HepG2 (cell line): ENCODE results near the gene SKI. TPM values are rescaled to one million over a fixed set of nuclear protein-coding genes. Genes with fewer than 3 reads are reported as not detected.
A peak's percentile ranks its signal among the peaks of the same experiment; 100 is the strongest.

ENCODE experiments used
- CBX1 ChIP-seq: IDR thresholded peaks from one replicate; pipeline ENCODE4 v1.6.1; 2016; ENCODE audit warnings: antibody characterized with exemption, low read depth
- EP300 ChIP-seq, 3 experiments: sonication (generic) in 1 of 3; formaldehyde crosslinking in 1 of 3; IDR thresholded peaks; 2 replicates each; pipeline versions ENCODE4 v1.5.1 to v1.6.1; 2011 to 2020; ENCODE audit warnings: low read depth in 2 of 3, low read length in 2 of 3, borderline replicate concordance in 1 of 3, improper control_type of control experiment in 1 of 3, mild to moderate bottlenecking in 1 of 3, missing genetic modification reagents in 1 of 3, moderate library complexity in 1 of 3
- KAT2B ChIP-seq: fragments of 150-350 bp; IDR thresholded peaks from 2 replicates; pipeline ENCODE4 v1.6.1; 2014; ENCODE audit warnings: low read depth, low read length, borderline replicate concordance
- KMT2B ChIP-seq: IDR thresholded peaks from 2 replicates; pipeline ENCODE4 v1.6.1; 2016; ENCODE audit warnings: missing genetic modification reagents, missing compliant biosample characterization
- MIER3 ChIP-seq: IDR thresholded peaks from 2 replicates; pipeline ENCODE4 v1.6.1; 2016; ENCODE audit warnings: missing compliant biosample characterization, borderline replicate concordance
- PHF8 ChIP-seq: sonication (generic); formaldehyde crosslinking; IDR thresholded peaks from 2 replicates; pipeline ENCODE4 v1.5.0; 2020; ENCODE audit warnings: missing genetic modification reagents
- TGIF2 ChIP-seq: IDR thresholded peaks from 2 replicates; pipeline ENCODE4 v1.6.1; 2016; ENCODE audit warnings: control low read depth, missing compliant biosample characterization
- ZNF251 ChIP-seq: sonication (generic); formaldehyde crosslinking; IDR thresholded peaks from 2 replicates; pipeline ENCODE4 v1.9.0; 2021; ENCODE audit warnings: mild to moderate bottlenecking, missing genetic modification reagents
- polyA plus RNA-seq, 8 experiments: library from polyadenylated mRNA; depleted of rRNA in 3 of 8; stranded (reverse) in 7 of 8; unstranded in 1 of 8; fragments of >200 nt; fragmentation: Illumina TruSeq in 4 of 8; extraction: Trizol in 4 of 8; gene quantifications; 2 replicates each; pipeline versions ENCODE4 v1.2.1 to v1.2.3, GENCODE V29; 2011 to 2016; ENCODE audit warnings: low read depth in 4 of 8, missing spikeins in 1 of 8, mixed read lengths in 1 of 8; ENCODE audit not compliant: insufficient read depth in 1 of 8
- total RNA-seq, 5 experiments: library from RNA; depleted of rRNA; stranded (reverse); fragments of >200 nt; fragmentation: Illumina TruSeq; extraction: Trizol; gene quantifications; 2 replicates each; pipeline ENCODE4 v1.2.3, GENCODE V29; 2016; ENCODE audit warnings: low read depth in 1 of 5
- TF ChIP-seq, protein P1 (sequence below): sonication (generic); formaldehyde crosslinking; IDR thresholded peaks from 2 replicates; pipeline ENCODE4 v1.5.0; 2020; ENCODE audit warnings: missing genetic modification reagents
- TF ChIP-seq, protein P2 (sequence below): sonication (generic); formaldehyde crosslinking; IDR thresholded peaks from 2 replicates; pipeline ENCODE4 v1.5.1; 2020; ENCODE audit warnings: mild to moderate bottlenecking, moderate library complexity, missing genetic modification reagents
- TF ChIP-seq, protein P3 (sequence below): sonication (generic); formaldehyde crosslinking; IDR thresholded peaks from 2 replicates; pipeline ENCODE4 v1.5.0; 2020; ENCODE audit warnings: missing genetic modification reagents, mild to moderate bottlenecking, borderline replicate concordance
- TF ChIP-seq, protein P4 (sequence below): sonication (generic); formaldehyde crosslinking; IDR thresholded peaks from 2 replicates; pipeline ENCODE4 v1.8.0; 2022; ENCODE audit warnings: missing genetic modification reagents, mild to moderate bottlenecking, borderline replicate concordance
- TF ChIP-seq, protein P5 (sequence below): sonication (generic); formaldehyde crosslinking; IDR thresholded peaks from 2 replicates; pipeline ENCODE4 v1.5.0; 2020; ENCODE audit warnings: mild to moderate bottlenecking, missing genetic modification reagents, borderline replicate concordance

Gene SKI
- total and polyA plus RNA-seq, 2 of the 13 experiments (the other 11 are each of a cell fraction or from before 2014, with no cell fraction given): 4.7 to 6.9 TPM

DNA sequence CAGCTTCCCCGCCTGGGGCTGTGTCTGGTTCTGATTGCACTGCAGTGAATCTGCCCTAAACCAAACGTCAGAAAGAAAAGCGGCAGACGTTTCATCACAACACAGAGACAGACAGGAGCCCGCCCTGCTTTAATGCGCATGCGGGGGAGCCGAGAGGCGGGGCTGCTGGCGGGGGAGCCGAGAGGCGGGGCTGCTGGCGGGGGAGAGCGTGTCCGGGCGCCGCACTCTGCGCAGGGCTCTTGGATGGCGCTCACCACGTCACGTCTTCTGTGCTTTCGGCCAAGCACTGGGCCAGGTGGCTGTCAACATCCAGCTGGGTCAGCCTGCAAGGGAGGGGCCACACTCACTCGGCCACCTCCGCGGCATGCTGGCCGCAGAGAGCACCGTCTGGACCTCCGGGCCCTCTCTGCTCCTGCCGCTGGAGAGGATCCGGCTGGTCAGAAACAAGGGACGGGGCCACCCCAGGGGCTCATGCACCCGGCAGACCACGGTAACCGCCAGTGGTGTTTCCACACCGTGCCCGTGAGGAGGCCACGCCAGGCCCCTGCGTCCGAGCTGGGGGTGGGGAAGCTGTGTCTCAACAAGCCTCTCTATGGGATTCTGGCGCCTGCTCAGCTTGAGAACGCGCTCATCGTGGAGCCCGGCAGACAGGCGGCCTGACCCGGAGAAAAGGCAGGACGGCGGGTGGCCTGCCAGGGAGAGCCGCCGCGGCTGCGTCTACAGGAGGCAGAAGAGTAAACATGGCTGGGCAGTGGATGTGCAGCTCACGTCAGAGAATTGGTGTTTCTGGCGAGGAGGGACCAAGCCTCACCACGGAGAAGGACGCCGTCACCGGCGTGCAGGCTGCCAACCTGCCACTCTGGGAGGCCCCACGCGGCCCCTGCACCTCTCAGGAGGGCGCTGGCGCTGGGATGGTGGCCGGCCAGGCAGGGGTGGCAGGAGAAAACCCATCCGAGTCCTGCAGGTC, 38.4 kb upstream of the SKI start (continued):
- TF ChIP-seq, protein P1, sequence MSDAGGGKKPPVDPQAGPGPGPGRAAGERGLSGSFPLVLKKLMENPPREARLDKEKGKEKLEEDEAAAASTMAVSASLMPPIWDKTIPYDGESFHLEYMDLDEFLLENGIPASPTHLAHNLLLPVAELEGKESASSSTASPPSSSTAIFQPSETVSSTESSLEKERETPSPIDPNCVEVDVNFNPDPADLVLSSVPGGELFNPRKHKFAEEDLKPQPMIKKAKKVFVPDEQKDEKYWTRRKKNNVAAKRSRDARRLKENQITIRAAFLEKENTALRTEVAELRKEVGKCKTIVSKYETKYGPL: no peak
- TF ChIP-seq, protein P2, sequence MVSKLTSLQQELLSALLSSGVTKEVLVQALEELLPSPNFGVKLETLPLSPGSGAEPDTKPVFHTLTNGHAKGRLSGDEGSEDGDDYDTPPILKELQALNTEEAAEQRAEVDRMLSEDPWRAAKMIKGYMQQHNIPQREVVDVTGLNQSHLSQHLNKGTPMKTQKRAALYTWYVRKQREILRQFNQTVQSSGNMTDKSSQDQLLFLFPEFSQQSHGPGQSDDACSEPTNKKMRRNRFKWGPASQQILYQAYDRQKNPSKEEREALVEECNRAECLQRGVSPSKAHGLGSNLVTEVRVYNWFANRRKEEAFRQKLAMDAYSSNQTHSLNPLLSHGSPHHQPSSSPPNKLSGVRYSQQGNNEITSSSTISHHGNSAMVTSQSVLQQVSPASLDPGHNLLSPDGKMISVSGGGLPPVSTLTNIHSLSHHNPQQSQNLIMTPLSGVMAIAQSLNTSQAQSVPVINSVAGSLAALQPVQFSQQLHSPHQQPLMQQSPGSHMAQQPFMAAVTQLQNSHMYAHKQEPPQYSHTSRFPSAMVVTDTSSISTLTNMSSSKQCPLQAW: peak; percentile 15; the same call in 1 of the 2 replicates
- TF ChIP-seq, protein P3, sequence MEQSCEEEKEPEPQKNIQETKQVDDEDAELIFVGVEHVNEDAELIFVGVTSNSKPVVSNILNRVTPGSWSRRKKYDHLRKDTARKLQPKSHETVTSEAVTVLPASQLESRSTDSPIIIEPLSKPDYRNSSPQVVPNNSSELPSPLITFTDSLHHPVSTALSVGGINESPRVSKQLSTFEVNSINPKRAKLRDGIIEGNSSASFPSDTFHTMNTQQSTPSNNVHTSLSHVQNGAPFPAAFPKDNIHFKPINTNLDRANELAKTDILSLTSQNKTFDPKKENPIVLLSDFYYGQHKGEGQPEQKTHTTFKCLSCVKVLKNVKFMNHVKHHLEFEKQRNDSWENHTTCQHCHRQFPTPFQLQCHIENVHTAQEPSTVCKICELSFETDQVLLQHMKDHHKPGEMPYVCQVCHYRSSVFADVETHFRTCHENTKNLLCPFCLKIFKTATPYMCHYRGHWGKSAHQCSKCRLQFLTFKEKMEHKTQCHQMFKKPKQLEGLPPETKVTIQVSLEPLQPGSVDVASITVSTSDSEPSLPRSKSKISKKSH (CRISPR knock-in tag): no peak
- TF ChIP-seq EP300 (IDR thresholded peaks at IDR 0.05; ENCODE audit: low read depth in 2 of 2, low read length in 2 of 2): no peak
- TF ChIP-seq EP300 (CRISPR knock-in tag; IDR thresholded peaks at IDR 0.05; ENCODE audit: borderline replicate concordance): no peak
- TF ChIP-seq TGIF2 (CRISPR knock-in tag): peak; percentile 100
- 0 out of 2 replicates have a peak, but pooled peaks have one; percentile 63 for TF ChIP-seq MIER3
- TF ChIP-seq KAT2B: no peak
- 0 out of 2 replicates have a peak, but pooled peaks have one; percentile 36 for TF ChIP-seq ZNF251 (CRISPR knock-in tag)
- no peak for TF ChIP-seq KMT2B
- TF ChIP-seq CBX1: no peak
- TF ChIP-seq, protein P4, sequence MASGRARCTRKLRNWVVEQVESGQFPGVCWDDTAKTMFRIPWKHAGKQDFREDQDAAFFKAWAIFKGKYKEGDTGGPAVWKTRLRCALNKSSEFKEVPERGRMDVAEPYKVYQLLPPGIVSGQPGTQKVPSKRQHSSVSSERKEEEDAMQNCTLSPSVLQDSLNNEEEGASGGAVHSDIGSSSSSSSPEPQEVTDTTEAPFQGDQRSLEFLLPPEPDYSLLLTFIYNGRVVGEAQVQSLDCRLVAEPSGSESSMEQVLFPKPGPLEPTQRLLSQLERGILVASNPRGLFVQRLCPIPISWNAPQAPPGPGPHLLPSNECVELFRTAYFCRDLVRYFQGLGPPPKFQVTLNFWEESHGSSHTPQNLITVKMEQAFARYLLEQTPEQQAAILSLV (CRISPR knock-in tag): no peak
- TF ChIP-seq, protein P5, sequence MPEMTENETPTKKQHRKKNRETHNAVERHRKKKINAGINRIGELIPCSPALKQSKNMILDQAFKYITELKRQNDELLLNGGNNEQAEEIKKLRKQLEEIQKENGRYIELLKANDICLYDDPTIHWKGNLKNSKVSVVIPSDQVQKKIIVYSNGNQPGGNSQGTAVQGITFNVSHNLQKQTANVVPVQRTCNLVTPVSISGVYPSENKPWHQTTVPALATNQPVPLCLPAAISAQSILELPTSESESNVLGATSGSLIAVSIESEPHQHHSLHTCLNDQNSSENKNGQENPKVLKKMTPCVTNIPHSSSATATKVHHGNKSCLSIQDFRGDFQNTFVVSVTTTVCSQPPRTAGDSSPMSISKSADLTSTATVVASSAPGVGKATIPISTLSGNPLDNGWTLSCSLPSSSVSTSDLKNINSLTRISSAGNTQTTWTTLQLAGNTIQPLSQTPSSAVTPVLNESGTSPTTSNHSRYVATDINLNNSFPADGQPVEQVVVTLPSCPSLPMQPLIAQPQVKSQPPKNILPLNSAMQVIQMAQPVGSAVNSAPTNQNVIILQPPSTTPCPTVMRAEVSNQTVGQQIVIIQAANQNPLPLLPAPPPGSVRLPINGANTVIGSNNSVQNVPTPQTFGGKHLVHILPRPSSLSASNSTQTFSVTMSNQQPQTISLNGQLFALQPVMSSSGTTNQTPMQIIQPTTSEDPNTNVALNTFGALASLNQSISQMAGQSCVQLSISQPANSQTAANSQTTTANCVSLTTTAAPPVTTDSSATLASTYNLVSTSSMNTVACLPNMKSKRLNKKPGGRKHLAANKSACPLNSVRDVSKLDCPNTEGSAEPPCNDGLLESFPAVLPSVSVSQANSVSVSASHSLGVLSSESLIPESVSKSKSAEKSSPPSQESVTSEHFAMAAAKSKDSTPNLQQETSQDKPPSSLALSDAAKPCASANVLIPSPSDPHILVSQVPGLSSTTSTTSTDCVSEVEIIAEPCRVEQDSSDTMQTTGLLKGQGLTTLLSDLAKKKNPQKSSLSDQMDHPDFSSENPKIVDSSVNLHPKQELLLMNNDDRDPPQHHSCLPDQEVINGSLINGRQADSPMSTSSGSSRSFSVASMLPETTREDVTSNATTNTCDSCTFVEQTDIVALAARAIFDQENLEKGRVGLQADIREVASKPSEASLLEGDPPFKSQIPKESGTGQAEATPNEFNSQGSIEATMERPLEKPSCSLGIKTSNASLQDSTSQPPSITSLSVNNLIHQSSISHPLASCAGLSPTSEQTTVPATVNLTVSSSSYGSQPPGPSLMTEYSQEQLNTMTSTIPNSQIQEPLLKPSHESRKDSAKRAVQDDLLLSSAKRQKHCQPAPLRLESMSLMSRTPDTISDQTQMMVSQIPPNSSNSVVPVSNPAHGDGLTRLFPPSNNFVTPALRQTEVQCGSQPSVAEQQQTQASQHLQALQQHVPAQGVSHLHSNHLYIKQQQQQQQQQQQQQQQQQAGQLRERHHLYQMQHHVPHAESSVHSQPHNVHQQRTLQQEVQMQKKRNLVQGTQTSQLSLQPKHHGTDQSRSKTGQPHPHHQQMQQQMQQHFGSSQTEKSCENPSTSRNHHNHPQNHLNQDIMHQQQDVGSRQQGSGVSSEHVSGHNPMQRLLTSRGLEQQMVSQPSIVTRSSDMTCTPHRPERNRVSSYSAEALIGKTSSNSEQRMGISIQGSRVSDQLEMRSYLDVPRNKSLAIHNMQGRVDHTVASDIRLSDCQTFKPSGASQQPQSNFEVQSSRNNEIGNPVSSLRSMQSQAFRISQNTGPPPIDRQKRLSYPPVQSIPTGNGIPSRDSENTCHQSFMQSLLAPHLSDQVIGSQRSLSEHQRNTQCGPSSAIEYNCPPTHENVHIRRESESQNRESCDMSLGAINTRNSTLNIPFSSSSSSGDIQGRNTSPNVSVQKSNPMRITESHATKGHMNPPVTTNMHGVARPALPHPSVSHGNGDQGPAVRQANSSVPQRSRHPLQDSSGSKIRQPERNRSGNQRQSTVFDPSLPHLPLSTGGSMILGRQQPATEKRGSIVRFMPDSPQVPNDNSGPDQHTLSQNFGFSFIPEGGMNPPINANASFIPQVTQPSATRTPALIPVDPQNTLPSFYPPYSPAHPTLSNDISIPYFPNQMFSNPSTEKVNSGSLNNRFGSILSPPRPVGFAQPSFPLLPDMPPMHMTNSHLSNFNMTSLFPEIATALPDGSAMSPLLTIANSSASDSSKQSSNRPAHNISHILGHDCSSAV (CRISPR knock-in tag): no peak
- no peak; the same call in 1 of the 2 replicates for TF ChIP-seq PHF8
